ENCODE data around the gene TULP1.
A peak's percentile ranks its signal among the peaks of the same experiment; 100 is the strongest.
"Not testable (repeated sequence)": the region's sequence is repeated elsewhere in the genome, so short reads cannot be mapped to it uniquely, and the experiment has no call there.

TULP1 gene

DNA sequence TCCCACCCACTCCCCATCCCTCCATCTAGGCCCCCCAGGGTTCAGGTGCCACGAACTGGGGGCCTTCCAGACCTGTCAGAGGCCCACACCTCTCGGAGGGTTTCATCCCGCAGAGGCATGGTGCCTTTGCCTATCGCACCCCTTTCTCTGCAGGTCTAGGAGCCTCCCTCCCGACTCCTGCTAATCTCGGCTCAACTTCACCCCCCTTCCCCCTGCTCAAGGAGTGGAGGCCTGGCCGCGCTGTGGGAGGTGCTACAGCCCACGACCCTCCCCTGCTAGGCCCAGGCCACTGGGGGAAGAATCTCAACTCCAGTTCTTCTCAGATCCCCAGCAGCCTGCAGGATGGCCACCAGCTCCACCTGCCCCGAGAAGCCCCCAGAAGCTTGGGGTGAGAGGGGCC lies at the start of gene TULP1:
TULP1 (minus strand) TSS at position 157 of the 400 bp plus-strand sequence; CDS start at position 119, 38 bp downstream.
- DNase-seq (ENCODE audit: low read depth in 2 of 3, low spot score in 1 of 3): no peak

DNA sequence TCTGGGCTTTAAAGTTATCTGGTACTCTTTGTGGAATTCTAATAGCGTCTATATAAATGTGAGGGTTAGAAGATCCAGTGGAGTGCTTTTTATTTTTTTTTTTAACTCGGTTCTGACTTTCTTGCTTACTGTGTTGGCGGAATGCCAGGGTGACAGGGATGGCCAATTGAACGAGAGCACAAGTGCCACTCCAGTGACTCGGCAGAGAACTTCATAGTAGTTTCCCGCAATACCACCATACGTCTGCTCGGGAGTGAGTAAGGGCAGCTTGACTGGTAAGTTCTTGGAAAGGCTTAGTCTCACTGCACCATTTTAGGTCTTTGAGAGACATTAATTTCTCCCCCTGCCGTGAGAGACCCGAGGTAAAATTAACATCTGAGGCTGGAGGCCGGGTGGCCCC lies 49.4 kb upstream of the TULP1 start:
- DNase-seq (ENCODE audit: low read depth in 2 of 3, low spot score in 1 of 3): no peak

GRCh38 chr6:35561113-35561512 lies 48.4 kb upstream of the TULP1 start:
- DNase-seq (ENCODE audit: low read depth in 2 of 3, low spot score in 1 of 3): no peak

DNA sequence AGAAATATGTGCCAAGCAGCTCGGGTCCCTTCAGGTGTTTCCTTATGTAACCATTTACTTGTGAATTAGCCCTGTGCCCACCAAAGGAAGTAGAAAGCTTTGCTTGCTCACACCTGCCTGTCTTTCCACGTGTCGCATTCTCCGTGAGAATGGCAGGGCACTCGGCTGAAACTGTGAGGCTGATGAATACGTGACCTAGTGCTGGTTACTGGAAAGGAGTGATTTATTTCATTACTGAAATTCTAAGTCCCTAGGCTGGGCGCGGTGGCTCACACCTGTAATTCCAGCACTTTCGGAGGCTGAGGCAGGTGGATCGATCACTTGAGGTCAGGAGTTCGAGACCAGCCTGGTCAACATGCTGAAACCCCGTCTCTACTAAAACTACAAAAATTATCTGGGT lies 45.9 kb upstream of the TULP1 start:
- DNase-seq (ENCODE audit: low read depth in 2 of 3, low spot score in 1 of 3): no peak

GRCh38 chr6:35557239-35557638 lies 44.5 kb upstream of the TULP1 start:
- no peak for DNase-seq (ENCODE audit: low read depth in 2 of 3, low spot score in 1 of 3)

DNA sequence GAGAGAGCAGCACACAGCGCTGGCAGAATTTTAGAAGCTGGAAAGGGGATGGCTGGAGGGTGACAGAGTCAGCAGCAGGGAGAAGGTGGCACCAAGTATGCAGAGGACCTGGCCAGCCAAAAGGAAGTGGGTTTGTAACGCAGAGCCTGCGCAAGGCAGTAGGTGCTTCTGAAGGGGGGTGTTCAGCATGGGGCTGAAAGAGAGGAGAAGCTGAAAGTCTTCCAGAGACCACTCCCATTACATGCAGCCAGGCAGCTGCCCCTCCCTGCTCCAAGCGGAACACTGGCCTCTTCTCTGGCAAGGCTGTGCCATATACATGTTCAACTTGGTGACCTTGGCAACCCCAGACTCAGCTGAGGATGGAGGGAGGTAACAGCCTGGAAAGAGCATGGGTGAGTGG lies 42.1 kb upstream of the TULP1 start:
- DNase-seq (ENCODE audit: low read depth in 2 of 3, low spot score in 1 of 3): no peak

DNA sequence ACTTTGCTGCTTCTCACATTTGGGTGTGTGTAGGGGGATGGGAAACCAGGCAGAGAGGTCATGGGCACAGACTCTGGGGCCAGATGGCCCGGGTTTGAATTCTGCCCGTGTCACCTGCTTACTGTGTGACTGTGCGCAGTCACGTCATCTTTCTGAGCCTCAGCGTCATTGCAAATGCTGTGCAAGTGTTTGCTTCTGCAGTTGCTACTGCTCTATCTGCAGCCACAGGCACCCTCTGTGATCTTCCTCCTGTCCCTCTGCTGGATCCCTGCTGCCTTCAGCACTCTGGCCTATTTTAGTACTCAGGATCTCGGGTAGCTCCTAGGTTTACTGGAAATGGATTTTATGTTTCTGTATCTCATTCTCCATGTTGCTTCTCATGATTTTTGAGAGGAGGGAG lies 40.6 kb upstream of the TULP1 start:
- no peak for DNase-seq (ENCODE audit: low read depth in 2 of 3, low spot score in 1 of 3)

GRCh38 chr6:35552285-35552917 lies 39.7 kb upstream of the TULP1 start:
- peak; percentile 42 to 67 (median 47) for DNase-seq (ENCODE audit: low read depth in 2 of 3, low spot score in 1 of 3)

- DNase-seq (ENCODE audit: low read depth in 2 of 3, low spot score in 1 of 3): no peak
These were observed 37.7 kb upstream of the TULP1 start for GRCh38 chr6:35550437-35550836.

GRCh38 chr6:35547676-35548075 lies 35.0 kb upstream of the TULP1 start:
- DNase-seq (ENCODE audit: low read depth in 2 of 3, low spot score in 1 of 3): no peak

DNA sequence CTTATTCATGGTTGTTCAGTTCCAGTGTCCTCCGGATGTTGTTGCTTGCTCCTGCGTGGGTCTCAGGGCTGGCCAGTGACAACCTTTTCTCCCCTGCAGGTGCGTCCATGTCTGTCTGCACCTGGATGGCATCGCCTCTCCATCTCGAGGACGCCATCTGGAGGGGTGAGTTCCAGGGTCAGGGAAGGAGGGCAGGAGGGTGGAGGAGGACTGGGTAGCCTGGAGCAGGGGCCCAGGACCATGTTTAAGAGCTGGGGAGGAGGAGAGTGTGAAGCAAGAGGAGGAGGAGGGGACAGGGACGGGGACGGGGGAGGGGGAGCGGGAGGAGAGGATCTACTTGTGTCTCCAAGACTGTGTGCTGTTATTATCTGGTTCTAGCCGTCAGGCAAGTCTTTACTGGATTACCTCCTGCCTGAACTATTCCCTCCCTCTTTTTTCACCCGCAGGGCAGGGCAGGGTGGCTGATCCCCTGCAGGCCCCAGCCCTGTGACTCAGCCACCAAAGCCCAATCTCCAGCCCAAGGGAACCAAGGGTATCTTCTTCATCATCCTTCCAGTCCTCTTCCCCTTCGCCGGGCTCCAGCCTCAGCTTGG lies 32.2 kb upstream of the TULP1 start:
- no peak for DNase-seq (ENCODE audit: low read depth in 2 of 3, low spot score in 1 of 3)

DNA sequence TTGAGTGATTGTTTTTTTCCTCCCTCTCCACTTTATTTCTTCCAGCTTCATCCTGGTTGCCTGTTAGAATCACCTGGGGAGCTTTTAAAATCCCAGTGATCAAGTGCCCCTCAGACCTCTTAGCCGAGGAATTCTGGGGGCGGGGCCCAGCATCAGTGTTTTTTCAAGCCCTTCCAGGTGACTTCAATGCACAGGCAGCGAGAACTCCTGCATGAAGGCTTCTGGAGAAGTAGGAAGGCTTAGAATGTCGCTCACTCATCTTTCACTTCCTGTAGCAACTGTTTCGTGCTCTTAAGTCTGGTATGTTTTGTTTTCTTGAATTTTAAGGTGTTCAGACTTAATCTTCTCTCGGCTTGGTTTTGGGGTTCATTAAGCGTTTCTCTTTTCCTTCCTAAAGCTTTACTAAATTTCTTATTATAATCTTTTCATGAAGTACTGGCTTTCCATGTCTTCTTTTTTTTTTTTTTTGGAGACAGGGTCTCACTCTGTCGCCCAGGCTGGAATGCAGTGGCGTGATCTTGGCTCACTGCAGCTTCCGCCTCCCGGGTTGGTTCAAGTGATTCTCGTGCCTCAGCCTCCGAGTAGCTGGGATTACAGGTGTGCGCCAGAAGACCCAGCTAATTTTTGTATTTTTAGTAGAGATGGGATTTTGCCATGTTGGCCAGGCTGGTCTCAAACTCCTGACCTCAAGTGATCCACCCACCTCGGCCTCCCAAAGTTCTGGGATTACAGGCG lies 30.9 kb upstream of the TULP1 start:
- no peak for DNase-seq (ENCODE audit: low read depth in 2 of 3, low spot score in 1 of 3)

DNA sequence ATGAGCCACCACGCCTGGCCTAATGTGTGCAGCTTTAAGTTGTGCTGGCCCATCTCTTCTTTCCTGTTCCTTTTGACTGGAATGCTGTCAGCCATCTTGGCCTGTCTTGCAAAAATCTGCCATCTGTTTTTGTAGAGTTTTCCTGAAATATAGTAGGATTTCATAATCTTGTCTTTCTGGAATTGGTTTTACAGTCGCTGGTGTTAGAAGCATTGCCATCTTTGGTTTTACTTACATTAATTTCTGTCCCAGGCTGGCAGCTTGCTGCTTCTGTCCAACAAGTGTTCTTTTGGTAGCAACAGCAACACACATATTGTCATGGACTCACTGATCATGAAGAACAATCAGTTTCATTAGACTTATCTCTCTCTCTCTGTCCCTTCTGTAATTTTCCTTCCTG lies 29.1 kb upstream of the TULP1 start:
- no peak for DNase-seq (ENCODE audit: low read depth in 2 of 3, low spot score in 1 of 3)

DNA sequence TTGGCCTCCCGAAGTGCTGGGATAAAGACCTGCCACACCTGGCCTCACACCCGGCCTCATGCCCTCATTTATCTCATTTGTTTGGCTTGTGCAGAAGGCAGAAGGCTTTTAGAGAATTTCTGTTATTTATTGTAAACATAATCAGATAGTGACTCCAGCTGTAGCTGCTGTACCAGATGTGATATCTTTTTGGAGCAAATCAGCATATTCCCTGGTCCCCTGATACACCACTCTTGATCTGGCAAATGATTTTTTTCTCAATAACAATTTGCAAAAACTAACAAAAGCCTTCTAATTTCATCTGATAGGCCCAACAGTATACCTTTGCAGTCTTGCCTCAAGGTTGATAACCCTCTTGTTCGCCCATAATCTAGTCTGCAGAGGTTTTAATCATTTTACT lies 26.5 kb upstream of the TULP1 start:
- DNase-seq (ENCODE audit: low read depth in 2 of 3, low spot score in 1 of 3): no peak

DNA sequence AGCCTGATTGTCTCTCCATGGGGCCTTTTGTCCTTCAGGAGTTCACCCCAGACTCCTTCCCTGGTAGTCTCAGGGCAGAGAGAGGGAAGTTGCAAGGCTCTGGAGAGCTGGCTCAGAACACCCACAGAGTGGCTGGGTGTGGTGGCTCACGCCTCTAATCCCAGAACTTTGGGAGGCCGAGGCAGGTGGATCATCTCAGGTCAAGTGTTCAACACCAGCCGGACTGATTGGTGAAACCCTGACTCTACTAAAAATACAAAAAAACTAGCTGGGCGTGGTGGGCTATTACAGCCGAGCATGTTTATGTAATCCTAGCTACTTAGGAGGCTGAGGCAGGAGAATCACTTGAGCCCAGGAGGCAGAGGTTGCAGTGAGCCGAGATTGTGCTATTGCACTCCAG lies 23.2 kb upstream of the TULP1 start:
- not testable (repeated sequence) for DNase-seq (ENCODE audit: low read depth in 2 of 3, low spot score in 1 of 3)

DNA sequence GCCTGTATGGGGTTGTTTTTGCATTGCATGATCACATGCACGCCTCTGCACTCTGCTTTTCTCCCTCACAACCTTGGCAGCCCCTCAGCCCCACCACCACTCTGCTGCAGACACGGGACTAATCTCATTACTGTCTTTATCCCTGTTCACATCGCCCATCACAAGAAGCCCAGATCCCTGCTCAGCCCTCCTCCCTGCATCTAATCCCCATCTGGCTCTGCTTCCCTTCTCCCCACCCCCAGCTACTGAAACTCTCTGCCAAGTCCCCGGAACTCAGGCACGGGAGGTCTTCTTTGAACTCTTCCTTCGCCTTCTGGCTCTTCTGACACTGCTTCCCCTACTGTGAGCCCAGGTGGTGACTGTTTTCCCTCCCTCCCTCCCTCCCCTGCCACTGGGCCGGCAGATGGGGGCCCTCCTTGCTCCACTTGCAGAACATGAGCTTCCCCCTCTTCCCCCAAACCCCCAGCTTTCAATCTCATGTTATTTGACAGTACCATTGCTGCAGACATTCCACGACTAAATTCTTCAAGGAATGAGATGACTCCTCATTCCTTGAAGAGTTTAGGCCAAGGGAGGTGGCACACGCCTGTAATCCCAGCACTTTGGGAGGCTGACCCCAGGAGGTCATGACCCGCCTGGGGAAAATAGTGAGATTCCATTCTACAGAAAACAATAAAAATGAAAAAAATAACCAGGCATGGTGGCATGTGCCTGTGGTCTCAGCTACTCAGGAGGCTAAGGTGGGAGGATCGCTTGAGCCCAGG lies 21.9 kb upstream of the TULP1 start:
- no peak for DNase-seq (ENCODE audit: low read depth in 2 of 3, low spot score in 1 of 3)

DNA sequence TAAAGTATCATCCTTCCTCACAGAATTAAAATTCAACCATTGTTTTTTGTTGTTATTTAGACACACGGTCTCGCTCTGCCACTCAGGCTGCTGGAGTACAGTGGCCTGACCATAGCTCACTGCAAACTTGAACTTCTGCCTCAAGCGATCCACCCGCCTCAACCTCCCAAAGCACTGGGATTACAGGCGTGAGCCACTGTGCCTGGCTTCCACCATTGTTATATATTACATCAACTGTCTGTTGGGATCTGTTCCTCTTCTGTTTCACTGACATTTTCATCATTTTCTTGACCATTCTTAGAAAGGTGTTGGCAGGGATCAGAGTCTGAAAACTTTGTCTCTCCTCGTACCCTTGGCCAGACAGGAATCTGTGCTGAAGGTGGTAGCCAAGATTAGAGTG lies 21.3 kb upstream of the TULP1 start:
- no peak for DNase-seq (ENCODE audit: low read depth in 2 of 3, low spot score in 1 of 3)

DNA sequence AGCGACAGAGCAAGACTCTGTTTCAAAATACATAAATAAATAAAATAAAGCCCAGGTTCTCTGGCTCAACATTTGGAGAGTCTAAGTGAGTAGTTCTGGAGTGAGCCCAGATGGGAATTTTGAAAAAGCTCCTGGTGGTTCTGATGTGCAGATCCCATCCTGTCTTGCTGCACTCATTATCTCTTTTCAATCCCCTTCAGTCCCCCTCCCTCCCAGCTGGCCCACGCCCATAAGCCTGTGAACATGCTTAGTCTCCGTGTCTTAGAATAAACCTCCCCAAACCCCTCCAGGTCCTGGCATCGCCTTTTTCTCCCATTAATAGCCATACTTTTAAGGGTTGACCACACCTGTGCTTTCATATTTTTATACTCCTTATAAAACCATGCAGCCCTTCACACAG lies 19.4 kb upstream of the TULP1 start:
- DNase-seq (ENCODE audit: low read depth in 2 of 3, low spot score in 1 of 3): no peak

- DNase-seq (ENCODE audit: low read depth in 2 of 3, low spot score in 1 of 3): no peak
These were observed 11.8 kb upstream of the TULP1 start for GRCh38 chr6:35524380-35525020.

GRCh38 chr6:35522660-35523658 lies 10.3 kb upstream of the TULP1 start:
- DNase-seq (ENCODE audit: low read depth in 2 of 3, low spot score in 1 of 3): peak; percentile 65 to 88 (median 73)
